Fibroblast of lung (primary cell): ENCODE data around the gene SP6. TPM values are rescaled to one million over a fixed set of nuclear protein-coding genes. Genes with fewer than 3 reads are reported as not detected.

Experiments used
- DNase-seq, 2 donors: peaks; one replicate each; pipeline versions ENCODE4 v3.0.0 to v3.0.0-alpha.2; 2010; ENCODE audit warnings: low read depth in 2 of 2
- H2AFZ ChIP-seq: 2 replicates; pipeline ENCODE4 v1.5.1; 2012; ENCODE audit warnings: low read length, control low read depth, inconsistent platforms
- H3K27ac ChIP-seq: 2 replicates; pipeline ENCODE4 v1.5.1; 2011; ENCODE audit warnings: low read length, control low read depth; ENCODE audit not compliant: insufficient read depth
- H3K27me3 ChIP-seq: 2 replicates; pipeline ENCODE4 v1.5.1; 2011; ENCODE audit warnings: mild to moderate bottlenecking, low read length; ENCODE audit not compliant: control insufficient read depth, insufficient read depth
- H3K36me3 ChIP-seq: 2 replicates; pipeline ENCODE4 v1.5.1; 2011; ENCODE audit warnings: low read length; ENCODE audit not compliant: control insufficient read depth, insufficient read depth
- H3K4me1 ChIP-seq: 2 replicates; pipeline ENCODE4 v1.5.1; 2011; ENCODE audit warnings: low read length; ENCODE audit not compliant: control insufficient read depth, insufficient read depth; ENCODE audit errors: extremely low read depth
- H3K4me2 ChIP-seq: 2 replicates; pipeline ENCODE4 v1.5.1; 2011; ENCODE audit warnings: low read length, control low read depth; ENCODE audit not compliant: insufficient read depth; ENCODE audit errors: extremely low read depth
- H3K4me3 ChIP-seq, 4 experiments: fragments of 200-600 bp in 1 of 4; sonication (generic) in 1 of 4; replicated peaks in 1 of 4; 2 replicates each; pipeline ENCODE4 v1.5.1; 2011 to 2016; ENCODE audit warnings: low read length in 4 of 4, low read depth in 3 of 4, mild to moderate bottlenecking in 3 of 4, control low read depth in 2 of 4, inconsistent platforms in 1 of 4, mixed read lengths in 1 of 4; ENCODE audit not compliant: insufficient read depth in 1 of 4; ENCODE audit errors: control extremely low read depth in 1 of 4
- H3K79me2 ChIP-seq: 2 replicates; pipeline ENCODE4 v1.5.1; 2012; ENCODE audit warnings: mild to moderate bottlenecking, low read length, inconsistent platforms; ENCODE audit not compliant: control insufficient read depth, insufficient read depth
- H3K9ac ChIP-seq: 2 replicates; pipeline ENCODE4 v1.5.1; 2011; ENCODE audit warnings: mild to moderate bottlenecking, low read length, control low read depth; ENCODE audit not compliant: insufficient read depth
- H3K9me3 ChIP-seq: 2 replicates; pipeline ENCODE4 v1.5.1; 2012; ENCODE audit warnings: low read depth, low read length; ENCODE audit not compliant: control insufficient read depth, insufficient read depth
- H4K20me1 ChIP-seq: 2 replicates; pipeline ENCODE4 v1.5.1; 2011; ENCODE audit warnings: low read length; ENCODE audit not compliant: control insufficient read depth, insufficient read depth; ENCODE audit errors: extremely low read depth
- CTCF ChIP-seq, 2 donors: IDR thresholded peaks in 1 of 2; conservative IDR thresholded peaks in 1 of 2; 1 replicate in 1 of 2; 2 replicates in 1 of 2; pipeline ENCODE4 v1.5.1; 2011 to 2012; ENCODE audit warnings: low read length in 2 of 2, control low read depth in 1 of 2, inconsistent platforms in 1 of 2, low read depth in 1 of 2, mild to moderate bottlenecking in 1 of 2
- EZH2 ChIP-seq: IDR thresholded peaks from 2 replicates; pipeline ENCODE4 v1.5.1; 2012; ENCODE audit warnings: low read length, control low read depth, mild to moderate bottlenecking; ENCODE audit errors: missing control alignments
- polyA plus RNA-seq, 2 donors: library from polyadenylated mRNA; depleted of rRNA in 1 of 2; stranded (reverse) in 1 of 2; unstranded in 1 of 2; fragments of >200 nt; gene quantifications; 2 replicates each; pipeline ENCODE4 v1.2.1, GENCODE V29; 2011 to 2012; ENCODE audit warnings: missing spikeins in 1 of 2
- total RNA-seq: library from RNA; depleted of rRNA; stranded (reverse); fragments of >200 nt; gene quantifications from 2 replicates; pipeline ENCODE4 v1.2.1, GENCODE V29; 2014

The SP6 gene
- total and polyA plus RNA-seq, 2 donors (not counting 1 experiment from before 2014, with no cell fraction given) = under 0.01 to 0.07 TPM

GRCh38 chr17:47820033-47820789 lies 30.8 kb downstream of the SP6 start:
- TF ChIP-seq EZH2 (no peak), CTCF (conservative IDR thresholded peaks at IDR 0.05 in 1 of 2, IDR thresholded peaks at IDR 0.05 in 1 of 2; ENCODE audit: low read depth in 1 of 2, low read length in 2 of 2) (no peak)
- no peak overlapping the region for H3K4me3 ChIP-seq
- no peaks in the 10 kb centered on the region for H3K9me3 ChIP-seq
- H3K27ac ChIP-seq = no peak overlapping the region
- no peaks in the 10 kb centered on the region for H3K27me3 ChIP-seq
- H3K4me2 ChIP-seq = no peak overlapping the region
- peaks cover 6% of the 10 kb centered on the region for H3K4me1 ChIP-seq
- DNase-seq = no peak
- no peaks in the 10 kb centered on the region for H3K79me2 ChIP-seq
- no peaks in the 10 kb centered on the region for H4K20me1 ChIP-seq
- H3K36me3 ChIP-seq = peaks cover 11% of the 10 kb centered on the region
- no peak overlapping the region for H2AFZ ChIP-seq
- H3K9ac ChIP-seq = no peak overlapping the region

GRCh38 chr17:47819475-47819874 lies 31.5 kb downstream of the SP6 start:
- no peak overlapping the region for H3K27ac ChIP-seq

More at GRCh38 chr17:47819475-47819874, 31.5 kb downstream of the SP6 start:
- no peak overlapping the region for H3K4me3 ChIP-seq
- H3K27me3 ChIP-seq = no peaks in the 10 kb centered on the region
- H3K4me1 ChIP-seq = peaks cover 6% of the 10 kb centered on the region
- H2AFZ ChIP-seq = no peak overlapping the region
- H3K4me2 ChIP-seq = no peak overlapping the region
- TF ChIP-seq EZH2 (no peak), CTCF (conservative IDR thresholded peaks at IDR 0.05 in 1 of 2, IDR thresholded peaks at IDR 0.05 in 1 of 2; ENCODE audit: low read depth in 1 of 2, low read length in 2 of 2) (no peak)
- H3K79me2 ChIP-seq = no peaks in the 10 kb centered on the region
- H3K36me3 ChIP-seq = peaks cover 11% of the 10 kb centered on the region
- no peak for DNase-seq
- H3K9me3 ChIP-seq = no peaks in the 10 kb centered on the region
- H4K20me1 ChIP-seq = no peaks in the 10 kb centered on the region
- H3K9ac ChIP-seq = no peak overlapping the region
